Upper lobe of left lung (tissue), 6 donors: ENCODE measurements around the gene SLC15A2. TPM values are rescaled to one million over a fixed set of nuclear protein-coding genes. Genes with fewer than 3 reads are reported as not detected.

Experiments
- ATAC-seq, 2 donors: fragments of 200-7000 bp; cut with Tn5 transposase; one replicate each; pipeline ENCODE4 v1.9.1; 2022; ENCODE audit warnings: mild to moderate bottlenecking in 2 of 2, moderate library complexity in 2 of 2; ENCODE audit not compliant: low FRiP score in 2 of 2
- DNase-seq, 2 donors: peaks; one replicate each; pipeline ENCODE4 v3.0.0-alpha.2; 2019 to 2020
- H3K27ac ChIP-seq, 4 donors: fragments of 200-600 bp; sonication (generic); one replicate each; pipeline ENCODE4 v1.5.1; 2016 to 2019
- H3K27me3 ChIP-seq, 4 donors: fragments of 200-600 bp; sonication (generic); one replicate each; pipeline ENCODE4 v1.5.1; 2017 to 2019
- H3K36me3 ChIP-seq, 4 donors: fragments of 200-600 bp; sonication (generic); one replicate each; pipeline ENCODE4 v1.5.1; 2016 to 2019
- H3K4me1 ChIP-seq, 4 donors: fragments of 200-600 bp; sonication (generic); one replicate each; pipeline ENCODE4 v1.5.1; 2018 to 2019
- H3K4me3 ChIP-seq, 4 donors: fragments of 200-600 bp; sonication (generic); one replicate each; pipeline ENCODE4 v1.5.1; 2017 to 2019; ENCODE audit warnings: mild to moderate bottlenecking in 2 of 4, moderate library complexity in 1 of 4
- H3K9me3 ChIP-seq, 4 donors: fragments of 200-600 bp; sonication (generic); one replicate each; pipeline ENCODE4 v1.5.1; 2018 to 2019
- CTCF ChIP-seq, 6 experiments: fragments of 450-650 bp in 4 of 6; fragments of 200-600 bp in 2 of 6; sonication (generic) in 2 of 6; IDR thresholded peaks; one replicate each; pipeline ENCODE4 v1.5.1; 2016 to 2019; ENCODE audit warnings: antibody characterized with exemption in 6 of 6
- EP300 ChIP-seq, 4 donors: sonication (generic); formaldehyde crosslinking; IDR thresholded peaks; one replicate each; pipeline ENCODE4 v1.5.1; 2017; ENCODE audit warnings: antibody characterized with exemption in 4 of 4, control low read depth in 2 of 4
- POLR2A ChIP-seq, 4 donors: fragments of 450-650 bp; IDR thresholded peaks; one replicate each; pipeline ENCODE4 v1.5.1; 2016 to 2017; ENCODE audit warnings: antibody characterized with exemption in 4 of 4, mild to moderate bottlenecking in 2 of 4
- POLR2AphosphoS5 ChIP-seq, 2 donors: sonication (generic); formaldehyde crosslinking; IDR thresholded peaks; one replicate each; pipeline ENCODE4 v1.5.1; 2017; ENCODE audit warnings: antibody characterized with exemption in 2 of 2
- WGBS, 2 donors: methylation state at CpG; one replicate each; pipeline ENCODE4 v1.1.5; 2017 to 2018; 5-methylcytosine and 5-hydroxymethylcytosine counted together
- total RNA-seq, 6 donors: library from RNA; depleted of rRNA in 4 of 6; stranded (reverse); fragments of >200 nt in 4 of 6; gene quantifications; one replicate each; pipeline versions ENCODE4 v1.1.0 to v1.2.1, GENCODE V29; 2016 to 2021
- donor health status: DM: no; HTN: no; CAD: no; lungs with moderate emphysema.
- donor health status: DM: no; HTN: yes; CAD: no; lungs with severe emphysema.

SLC15A2 gene
- total RNA-seq, 6 donors from 2014 or later: 25.1 to 72.4 (median 40.8) TPM

- peaks cover 0 to 7% (median 0%) of the 10 kb centered on the region in 4 donors for H3K4me1 ChIP-seq
- TF ChIP-seq POLR2A (IDR thresholded peaks at IDR 0.05): no peak
- no peak for TF ChIP-seq EP300 (IDR thresholded peaks at IDR 0.05)
- no peak for TF ChIP-seq POLR2AphosphoS5 (IDR thresholded peaks at IDR 0.05)
- TF ChIP-seq CTCF (IDR thresholded peaks at IDR 0.05): no peak
- 59 to 73% methylated on average over 4 of the region's 4 CpGs for WGBS, 2 donors
- H3K9me3 ChIP-seq: no peaks in the 10 kb centered on the region
- H3K27ac ChIP-seq: no peak overlapping the region
- peak in 1 of 2 donors; percentile 50 for DNase-seq
- peak in 1 of 2 donors; percentile 65 for ATAC-seq
- no peak overlapping the region for H3K4me3 ChIP-seq
- H3K36me3 ChIP-seq: peaks cover 0 to 23% (median 1%) of the 10 kb centered on the region in 4 donors
- H3K27me3 ChIP-seq: no peaks in the 10 kb centered on the region
These were observed 48.0 kb downstream of the SLC15A2 start for GRCh38 chr3:121942116-121942786.

- no peak for ATAC-seq
These were observed 49.2 kb downstream of the SLC15A2 start for GRCh38 chr3:121943431-121943830.

GRCh38 chr3:121948641-121949040 lies 54.4 kb downstream of the SLC15A2 start:
- Histone ChIP-seq H3K27ac (no peak overlapping the region), H3K27me3 (no peaks in the 10 kb centered on the region), H3K4me3 (no peak overlapping the region), H3K4me1 (peaks cover 0 to under 1% (median 0%) of the 10 kb centered on the region in 4 donors), H3K36me3 (no peaks in the 10 kb centered on the region), H3K9me3 (peaks cover 0 to 8% (median 5%) of the 10 kb centered on the region in 4 donors)
- WGBS, 2 donors: 57 to 63% methylated on average over 1 of the region's 1 CpG
- ATAC-seq (no peak), DNase-seq (no peak)
- no peak for TF ChIP-seq CTCF (IDR thresholded peaks at IDR 0.05)
- TF ChIP-seq POLR2A (IDR thresholded peaks at IDR 0.05): no peak
- no peak for TF ChIP-seq EP300 (IDR thresholded peaks at IDR 0.05)
- no peak for TF ChIP-seq POLR2AphosphoS5 (IDR thresholded peaks at IDR 0.05)

More at GRCh38 chr3:121943431-121943830, 49.2 kb downstream of the SLC15A2 start:
- TF ChIP-seq CTCF (IDR thresholded peaks at IDR 0.05) (no peak), POLR2A (IDR thresholded peaks at IDR 0.05) (no peak), POLR2AphosphoS5 (IDR thresholded peaks at IDR 0.05) (no peak), EP300 (IDR thresholded peaks at IDR 0.05) (no peak)
- Histone ChIP-seq H3K4me1 (peaks cover 0 to 7% (median 0%) of the 10 kb centered on the region in 4 donors), H3K27ac (no peak overlapping the region), H3K4me3 (no peak overlapping the region), H3K9me3 (no peaks in the 10 kb centered on the region), H3K27me3 (no peaks in the 10 kb centered on the region), H3K36me3 (peaks cover 0 to 22% (median 1%) of the 10 kb centered on the region in 4 donors)
- no peak for DNase-seq

GRCh38 chr3:121951291-121951919 lies 57.2 kb downstream of the SLC15A2 start:
- DNase-seq: no peak
- TF ChIP-seq POLR2A (IDR thresholded peaks at IDR 0.05) (no peak), POLR2AphosphoS5 (IDR thresholded peaks at IDR 0.05) (no peak), CTCF (IDR thresholded peaks at IDR 0.05) (no peak), EP300 (IDR thresholded peaks at IDR 0.05) (no peak)
- Histone ChIP-seq H3K4me3 (no peak overlapping the region), H3K36me3 (no peaks in the 10 kb centered on the region), H3K4me1 (no peaks in the 10 kb centered on the region), H3K27ac (no peak overlapping the region), H3K27me3 (no peaks in the 10 kb centered on the region), H3K9me3 (peaks cover 0 to 8% (median 5%) of the 10 kb centered on the region in 4 donors)
- 0 to 64% methylated on average over 1 of the region's 1 CpG for WGBS, 2 donors
- ATAC-seq: no peak
